ENCODE data around the gene WIZ.
A peak's percentile ranks its signal among the peaks of the same experiment; 100 is the strongest.
"Not testable (repeated sequence)": the region's sequence is repeated elsewhere in the genome, so short reads cannot be mapped to it uniquely, and the experiment has no call there.

WIZ gene

GRCh38 chr19:15404097-15404779, 45.5 kb downstream of the WIZ start:
- no peak for DNase-seq (ENCODE audit: low read depth, low spot score)

GRCh38 chr19:15403151-15403531, 46.6 kb downstream of the WIZ start:
- no peak for DNase-seq (ENCODE audit: low read depth, low spot score)

- no peak for DNase-seq (ENCODE audit: low read depth, low spot score)
Observed at GRCh38 chr19:15402411-15403150, 47.2 kb downstream of the WIZ start.

- no peak for DNase-seq (ENCODE audit: low read depth, low spot score)
Observed at GRCh38 chr19:15401397-15401710, 48.4 kb downstream of the WIZ start.

- DNase-seq (ENCODE audit: low read depth, low spot score) = no peak
Observed at GRCh38 chr19:15400521-15401396, 49.0 kb downstream of the WIZ start.

- DNase-seq (ENCODE audit: low read depth, low spot score) = no peak
Observed at GRCh38 chr19:15399635-15400034, 50.1 kb downstream of the WIZ start.

GRCh38 chr19:15399234-15399515, 50.6 kb downstream of the WIZ start:
- no peak for DNase-seq (ENCODE audit: low read depth, low spot score)

GRCh38 chr19:15398501-15399233, 51.1 kb downstream of the WIZ start:
- no peak for DNase-seq (ENCODE audit: low read depth, low spot score)

GRCh38 chr19:15397782-15398181, 52.0 kb downstream of the WIZ start:
- no peak for DNase-seq (ENCODE audit: low read depth, low spot score)

GRCh38 chr19:15397236-15397635, 52.5 kb downstream of the WIZ start:
- DNase-seq (ENCODE audit: low read depth, low spot score) = no peak

- no peak for DNase-seq (ENCODE audit: low read depth, low spot score)
Observed at GRCh38 chr19:15396436-15396835, 53.3 kb downstream of the WIZ start.

GRCh38 chr19:15395251-15395650, 54.5 kb downstream of the WIZ start:
- not testable (repeated sequence) for DNase-seq (ENCODE audit: low read depth, low spot score)

GRCh38 chr19:15394426-15394825, 55.3 kb downstream of the WIZ start:
- DNase-seq (ENCODE audit: low read depth, low spot score) = no peak

- DNase-seq (ENCODE audit: low read depth, low spot score) = no peak
Observed at GRCh38 chr19:15393963-15394362, 55.8 kb downstream of the WIZ start.

GRCh38 chr19:15390814-15391213, 58.9 kb downstream of the WIZ start:
- no peak for DNase-seq (ENCODE audit: low read depth, low spot score)

- no peak for DNase-seq (ENCODE audit: low read depth, low spot score)
Observed at GRCh38 chr19:15381864-15382263, 67.9 kb downstream of the WIZ start.

- DNase-seq (ENCODE audit: low read depth, low spot score) = no peak
Observed at GRCh38 chr19:15381429-15381828, 68.3 kb downstream of the WIZ start.

- DNase-seq (ENCODE audit: low read depth, low spot score) = peak; percentile 74
Observed at GRCh38 chr19:15379999-15380647, 69.6 kb downstream of the WIZ start.

GRCh38 chr19:15379083-15379998, 70.4 kb downstream of the WIZ start, which contains the start of gene AKAP8:
Gene AKAP8 (minus strand): TSS chr19:15379787. CDS start chr19:15379731, 56 bp downstream.
- DNase-seq (ENCODE audit: low read depth, low spot score) = peak; percentile 100

GRCh38 chr19:15378534-15379082, 71.1 kb downstream of the WIZ start:
- DNase-seq (ENCODE audit: low read depth, low spot score) = peak; percentile 73
